Activated CD8-positive, alpha-beta memory T cell treated with anti-CD3 and anti-CD28 coated beads for 4 hours (primary cell): ENCODE measurements around the gene RASA3.

Experiments
- DNase-seq, 2 donors: peaks; one replicate each; pipeline ENCODE4 v3.0.0-alpha.2; 2020; ENCODE audit warnings: low read depth in 2 of 2

Gene RASA3

GRCh38 chr13:114054830-114055439 lies 77.5 kb downstream of the RASA3 start:
- DNase-seq, result no peak

DNA sequence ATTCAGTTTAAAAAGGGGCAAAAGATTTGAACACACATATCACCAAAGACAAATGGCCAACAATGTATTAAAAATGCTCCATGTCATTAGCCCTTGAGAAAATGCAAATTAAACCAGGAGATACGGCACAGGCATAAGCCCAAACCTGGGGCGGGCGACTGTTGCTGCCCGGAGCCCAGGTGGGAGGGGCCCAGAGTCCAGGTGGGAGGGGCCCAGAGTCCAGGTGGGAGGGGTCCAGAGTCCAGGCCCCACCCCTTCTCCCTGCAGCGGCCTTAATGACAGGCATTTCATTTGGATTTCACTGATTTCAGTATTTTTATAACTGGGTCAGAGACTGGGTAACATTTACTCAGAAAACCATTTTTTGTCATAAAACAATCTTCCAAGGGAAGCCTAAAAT lies 78.2 kb downstream of the RASA3 start:
- no peak for DNase-seq

DNA sequence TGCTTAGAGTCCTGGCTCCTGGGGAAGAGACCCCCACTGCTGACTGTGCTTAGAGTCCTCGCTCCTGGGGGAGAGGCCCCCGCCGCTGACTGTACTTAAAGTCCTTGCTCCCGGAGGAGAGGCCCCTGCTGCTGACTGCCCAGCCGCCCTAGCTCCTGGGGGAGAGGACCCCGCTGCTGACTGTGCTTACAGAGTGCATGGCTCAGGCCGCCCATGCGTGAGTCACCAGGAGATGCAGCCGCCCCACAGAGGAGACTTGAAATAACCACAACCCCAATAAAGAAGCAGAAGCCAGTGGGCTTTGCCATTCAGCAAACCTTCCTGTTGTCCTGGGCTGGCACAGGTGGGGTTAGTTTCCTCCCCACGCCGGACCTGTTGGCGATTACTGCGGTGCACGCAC lies 79.4 kb downstream of the RASA3 start:
- no peak for DNase-seq

GRCh38 chr13:114050536-114051450 lies 81.6 kb downstream of the RASA3 start:
- DNase-seq, result no peak

DNA sequence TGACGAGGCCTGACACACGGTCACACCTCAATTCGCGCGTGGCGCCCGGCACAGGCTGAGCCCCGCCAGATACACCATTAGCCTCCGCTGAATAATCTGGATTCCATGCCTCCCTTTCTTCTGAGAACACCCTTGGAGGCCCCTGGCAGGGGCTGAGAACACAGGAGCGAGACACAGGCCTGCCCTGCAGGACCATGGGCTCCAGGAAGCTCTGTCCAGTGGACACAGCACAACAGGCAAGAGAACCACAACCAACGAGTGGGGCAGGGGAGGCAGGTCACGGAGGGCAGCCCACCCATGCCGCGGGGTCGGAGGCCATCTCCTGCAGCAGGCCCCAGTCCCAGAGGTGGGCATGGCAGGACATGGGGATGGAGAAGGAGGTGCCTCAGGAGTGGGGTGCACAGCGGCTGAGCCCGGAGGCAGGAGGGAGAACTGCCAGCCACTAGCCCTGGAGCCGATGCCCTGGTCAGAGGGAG lies 82.8 kb downstream of the RASA3 start:
- DNase-seq, result no peak

DNA sequence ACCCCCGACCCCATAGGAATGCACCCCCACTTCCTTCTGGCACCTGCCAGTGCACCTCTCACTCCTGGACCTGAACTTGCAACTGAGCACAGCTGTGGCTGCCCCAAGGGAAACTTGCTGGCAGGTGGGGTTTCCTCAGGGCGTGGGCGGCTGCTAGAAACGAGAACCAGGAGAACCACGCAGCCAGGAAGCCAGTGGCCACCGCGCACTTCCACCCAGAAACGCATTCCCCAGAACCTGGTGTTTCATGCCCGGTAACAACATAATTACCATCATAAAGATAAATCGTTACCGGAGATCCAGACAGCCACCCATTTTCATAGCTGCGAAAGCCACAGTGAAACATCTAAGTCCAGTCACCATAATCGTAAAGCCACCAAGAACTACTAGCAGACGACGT lies 83.4 kb downstream of the RASA3 start:
- DNase-seq, result peak in 1 of 2 donors; percentile 36

- no peak for DNase-seq
Observed at GRCh38 chr13:114048443-114048842, 84.0 kb downstream of the RASA3 start.

GRCh38 chr13:114047358-114047881 lies 85.0 kb downstream of the RASA3 start:
- no peak for DNase-seq

GRCh38 chr13:114046431-114046975 lies 85.9 kb downstream of the RASA3 start:
- no peak for DNase-seq

GRCh38 chr13:114045113-114045735 lies 87.2 kb downstream of the RASA3 start:
- no peak for DNase-seq

DNA sequence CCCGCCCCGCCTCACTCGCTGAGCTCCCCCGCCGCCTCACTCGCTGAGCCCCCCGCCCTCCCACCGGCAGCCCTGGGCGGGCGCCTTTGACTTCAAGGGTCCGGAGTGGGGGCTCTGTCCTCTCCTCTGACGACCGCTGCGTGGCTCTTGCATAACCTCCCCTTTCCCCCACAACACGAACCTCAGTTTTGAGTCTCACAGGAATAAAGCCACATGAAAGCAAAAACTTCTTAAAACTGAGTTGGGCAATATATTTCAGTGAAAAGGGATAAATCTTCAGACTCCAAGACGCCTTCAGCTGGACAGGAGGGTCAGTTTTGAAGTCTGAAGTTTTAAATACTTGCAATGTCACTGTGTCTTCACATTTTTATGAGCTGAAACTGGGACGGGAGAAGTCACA lies 87.9 kb downstream of the RASA3 start:
- no peak for DNase-seq

DNA sequence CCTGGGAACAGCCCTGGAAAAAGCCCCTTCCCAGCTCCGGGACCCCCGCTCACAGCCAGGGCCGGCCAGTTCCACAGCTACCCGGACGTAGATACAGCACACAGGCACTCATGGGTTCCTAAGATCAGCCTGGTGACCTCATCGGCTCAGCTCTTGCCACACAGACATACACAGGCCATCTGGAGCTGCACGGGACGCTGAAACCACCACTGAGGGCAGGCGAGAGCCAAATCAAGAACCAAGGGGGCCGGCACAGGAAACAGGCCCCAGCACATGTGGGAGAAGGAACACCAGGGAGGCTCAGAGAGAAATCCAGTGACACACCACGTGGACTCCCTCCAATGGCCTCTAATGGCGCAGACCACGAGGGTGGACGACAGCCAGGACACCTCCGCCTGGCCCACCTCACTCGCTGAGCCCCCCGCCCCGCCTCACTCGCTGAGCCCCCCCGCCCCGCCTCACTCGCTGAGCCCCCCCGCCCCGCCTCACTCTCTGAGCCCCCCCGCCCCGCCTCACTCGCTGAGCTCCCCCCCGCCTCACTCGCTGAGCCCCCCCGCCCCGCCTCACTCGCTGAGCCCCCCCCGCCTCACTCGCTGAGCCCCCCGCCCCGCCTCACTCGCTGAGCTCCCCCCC lies 88.9 kb downstream of the RASA3 start:
- DNase-seq, result no peak

GRCh38 chr13:114042066-114042815 lies 90.2 kb downstream of the RASA3 start:
- DNase-seq, result no peak

DNA sequence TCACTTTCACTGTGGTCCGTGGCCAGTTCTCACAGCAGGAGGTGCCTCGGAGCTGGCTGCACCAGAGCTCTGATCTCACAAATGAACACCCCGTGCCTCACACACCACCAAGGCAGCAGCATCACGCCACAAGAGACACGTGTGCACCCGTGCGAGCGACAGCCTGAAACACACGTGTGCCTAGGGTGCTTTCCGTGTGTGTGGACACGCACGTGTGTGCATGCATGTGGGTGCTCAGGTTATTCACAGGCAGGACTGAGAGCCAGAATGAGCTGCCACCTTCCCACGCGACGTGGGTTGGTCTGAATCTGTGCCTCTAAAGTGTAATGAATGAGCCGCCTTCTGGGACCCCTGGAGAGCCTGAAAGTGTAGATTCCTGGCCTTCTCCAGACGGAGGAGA lies 90.9 kb downstream of the RASA3 start:
- DNase-seq, result no peak

DNA sequence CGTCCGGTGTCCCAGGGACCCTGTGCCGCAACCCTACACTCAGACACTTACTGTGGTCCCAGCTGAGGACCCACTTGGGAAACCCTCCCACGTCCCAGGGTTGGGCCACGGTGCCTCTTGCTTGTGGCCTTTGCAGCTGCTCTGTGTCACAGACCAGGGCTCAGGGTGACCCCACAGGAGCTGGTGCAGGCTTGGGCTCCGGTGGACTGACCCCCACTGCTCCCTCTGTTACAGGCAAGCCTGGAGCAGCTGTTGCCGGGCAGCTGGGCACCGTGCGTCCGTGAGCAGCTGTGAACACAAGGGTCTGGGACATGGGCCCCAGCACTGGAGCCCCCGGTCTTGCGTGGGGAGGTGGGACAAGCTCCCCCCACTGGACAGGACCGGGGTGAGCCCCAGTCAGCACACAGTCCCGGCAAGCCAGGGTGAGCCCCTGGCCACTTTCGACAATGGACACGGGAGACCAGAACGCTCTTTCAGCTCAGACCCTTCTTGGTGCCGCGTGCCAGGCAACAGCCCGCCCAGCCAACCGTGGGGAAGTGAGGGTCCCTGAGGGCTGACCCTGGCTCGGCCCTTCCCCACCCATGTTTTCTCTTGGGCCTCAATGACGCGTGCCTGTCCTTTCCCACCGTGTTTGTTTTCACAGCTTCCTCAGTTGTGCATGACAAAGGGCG lies 92.8 kb downstream of the RASA3 start:
- no peak for DNase-seq

GRCh38 chr13:114038900-114039299 lies 93.5 kb downstream of the RASA3 start:
- no peak for DNase-seq

- DNase-seq, result no peak
Observed at GRCh38 chr13:114038211-114038613, 94.2 kb downstream of the RASA3 start.

GRCh38 chr13:114037674-114038073 lies 94.7 kb downstream of the RASA3 start:
- DNase-seq, result no peak

DNA sequence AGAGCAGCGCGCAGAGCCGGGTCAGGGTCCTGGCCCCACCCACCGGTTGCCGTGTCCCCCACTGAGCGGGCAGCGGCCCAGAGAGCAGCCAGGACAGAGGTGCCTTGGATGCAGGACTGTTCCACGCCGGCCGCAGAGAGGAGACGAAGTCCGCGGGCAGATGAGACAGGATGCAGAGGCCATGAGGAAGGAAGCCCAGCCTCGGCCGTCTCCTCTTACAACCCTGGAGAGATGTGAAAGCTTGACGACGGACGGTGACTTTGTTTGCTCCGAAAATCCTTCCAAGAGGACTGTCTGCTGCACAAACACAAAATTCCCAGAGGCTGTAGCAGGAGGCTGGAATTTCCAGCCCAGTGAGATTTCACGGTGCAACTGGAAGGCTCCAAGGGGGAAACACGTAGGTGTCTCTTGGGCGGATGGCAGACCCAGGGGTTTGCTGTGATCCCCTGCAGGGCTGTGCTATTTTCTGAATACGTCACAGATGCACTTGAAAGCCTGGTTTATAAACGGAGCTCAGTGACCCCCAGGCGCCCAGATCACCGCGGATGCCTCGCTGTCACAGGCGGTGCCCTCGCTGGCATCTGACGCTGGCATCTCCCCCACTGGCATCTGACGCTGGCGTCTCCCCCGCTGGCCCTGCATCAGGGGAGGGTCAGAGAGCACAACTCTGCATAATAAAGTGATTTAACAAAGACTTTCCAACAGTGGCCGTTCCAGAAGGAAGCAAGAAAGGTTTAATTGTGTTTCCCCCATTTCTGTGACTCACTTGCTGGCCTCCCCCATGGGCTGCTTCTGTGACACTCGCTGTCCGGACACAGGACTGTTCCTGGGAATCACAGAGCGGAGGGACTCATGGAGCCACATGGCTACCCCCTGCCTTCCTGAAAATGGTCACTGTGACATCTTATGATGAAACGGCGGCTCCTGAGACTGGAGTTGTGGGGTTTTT lies 96.6 kb downstream of the RASA3 start:
- DNase-seq, result no peak
